HG03175 (cell line): Measurements from ENCODE around the gene OR10H5.
"Not testable (repeated sequence)": the region's sequence is repeated elsewhere in the genome, so short reads cannot be mapped to it uniquely, and the experiment has no call there.

Experiments
- ATAC-seq: cut with Tn5 transposase; IDR thresholded peaks from one replicate; pipeline ENCODE4 v1.9.1; 2021; ENCODE audit warnings: mild to moderate bottlenecking, moderate library complexity; ENCODE audit not compliant: unreplicated experiment

Gene OR10H5

GRCh38 chr19:15810335-15810734 is 22.9 kb downstream of the OR10H5 start:
- ATAC-seq, result no peak

DNA sequence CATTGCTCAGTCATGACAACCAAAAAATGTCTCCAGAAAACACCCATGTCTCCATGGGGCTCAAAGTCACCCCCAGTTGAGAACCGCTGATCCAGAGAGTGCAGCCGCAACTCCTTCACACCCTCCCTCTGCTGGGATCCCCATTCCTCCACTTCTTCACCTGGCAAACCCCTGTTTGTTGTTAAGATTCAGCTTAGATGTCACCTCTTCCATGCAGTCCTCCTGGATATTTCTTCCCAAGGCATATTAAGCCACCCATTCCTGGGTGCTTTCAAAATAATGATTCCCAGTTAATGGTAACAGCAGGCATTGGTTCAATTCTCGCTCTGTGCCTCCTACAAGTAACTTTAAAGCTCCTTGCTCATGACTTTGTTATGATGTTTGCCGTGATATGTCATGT is 24.0 kb downstream of the OR10H5 start:
- ATAC-seq, result no peak

GRCh38 chr19:15812060-15812722 is 24.7 kb downstream of the OR10H5 start:
- no peak for ATAC-seq

GRCh38 chr19:15813916-15814315 is 26.5 kb downstream of the OR10H5 start:
- no peak for ATAC-seq

- no peak for ATAC-seq
These were observed 27.8 kb downstream of the OR10H5 start, which contains the start of gene OR10H1 for GRCh38 chr19:15815306-15815705. Gene OR10H1 (minus strand): TSS chr19:15815664. CDS start chr19:15808037, 7,627 bp downstream.

GRCh38 chr19:15820646-15821045 is 33.2 kb downstream of the OR10H5 start:
- ATAC-seq, result no peak

DNA sequence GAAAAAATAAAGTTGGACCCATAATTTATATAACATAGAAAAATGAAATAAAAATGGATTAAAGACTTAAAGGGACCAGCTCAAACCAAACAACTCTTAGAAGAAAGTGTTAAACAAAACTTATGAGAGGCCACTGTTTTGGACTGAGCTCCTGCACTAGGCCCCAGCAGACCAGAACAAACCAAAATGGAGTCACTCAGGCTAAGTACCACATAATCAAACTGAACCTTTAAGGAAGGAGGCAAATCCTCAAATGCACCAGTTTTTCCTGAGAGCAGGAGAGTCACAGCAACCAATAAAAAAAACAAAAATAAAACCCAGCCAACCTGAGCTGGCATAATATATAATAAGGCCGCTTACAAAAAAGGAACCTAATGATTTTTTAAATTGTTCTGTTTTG is 38.3 kb downstream of the OR10H5 start:
- ATAC-seq, result no peak

GRCh38 chr19:15828121-15828610 is 40.7 kb downstream of the OR10H5 start:
- no peak for ATAC-seq

GRCh38 chr19:15828611-15829305 is 41.3 kb downstream of the OR10H5 start:
- not testable (repeated sequence) for ATAC-seq

DNA sequence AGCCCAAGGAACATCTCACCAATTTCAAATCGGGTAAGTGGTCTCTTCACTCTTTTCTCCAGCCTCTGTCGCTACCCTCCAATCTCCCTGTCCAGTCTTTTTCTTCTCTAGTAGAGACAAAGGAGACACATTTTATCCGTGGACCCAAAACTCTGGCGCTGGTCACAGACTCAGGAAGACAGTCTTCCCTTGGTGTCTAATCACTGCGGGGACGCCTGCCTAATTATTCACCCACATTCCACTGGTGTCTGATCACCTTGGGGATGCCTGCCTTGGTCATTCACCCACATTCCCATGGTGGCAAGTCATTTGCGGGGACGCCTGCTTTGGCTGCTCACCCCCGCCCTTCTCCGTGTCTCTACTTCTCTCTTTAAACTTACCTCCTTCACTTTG is 41.8 kb downstream of the OR10H5 start:
- ATAC-seq, result no peak

- no peak for ATAC-seq
These were observed 42.3 kb downstream of the OR10H5 start for GRCh38 chr19:15829786-15830185.

DNA sequence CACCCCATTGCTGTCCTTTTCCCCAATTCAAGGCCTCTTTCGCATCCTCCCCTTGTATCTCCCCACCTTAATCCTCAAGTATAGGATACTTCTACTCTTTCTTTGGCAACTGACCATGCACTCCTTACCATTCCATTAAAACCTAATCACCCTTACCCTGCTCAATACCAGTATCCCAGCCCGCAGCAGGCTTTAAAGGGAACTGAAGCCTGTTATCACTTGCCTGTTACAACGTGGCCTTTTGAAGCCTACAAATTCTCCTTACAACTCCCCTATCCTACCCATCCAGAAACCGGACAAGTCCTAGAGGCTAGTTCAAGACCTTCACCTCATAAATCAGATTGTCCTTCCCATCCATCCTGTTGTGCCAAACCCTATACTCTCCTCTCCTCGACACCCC is 44.2 kb downstream of the OR10H5 start:
- ATAC-seq, result no peak

DNA sequence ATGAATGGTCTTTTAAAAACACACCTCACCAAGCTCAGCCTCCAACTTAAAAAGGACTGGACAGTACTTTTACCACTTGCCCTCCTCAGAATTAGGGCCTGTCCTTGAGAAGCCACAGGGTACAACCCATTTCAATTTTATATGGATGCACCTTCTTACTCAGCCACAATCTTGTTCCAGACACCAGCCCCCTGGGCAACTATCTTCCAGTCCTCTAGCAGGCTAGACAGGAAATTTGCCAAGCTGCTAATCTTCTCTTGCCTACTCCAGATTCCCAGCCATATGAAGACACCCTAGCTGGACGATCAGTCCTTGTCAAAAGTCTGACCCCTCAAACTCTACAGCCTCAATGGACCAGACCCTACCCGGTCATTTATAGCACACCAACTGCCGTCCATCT is 46.8 kb downstream of the OR10H5 start:
- ATAC-seq, result not testable (repeated sequence)

GRCh38 chr19:15835565-15836329 is 48.3 kb downstream of the OR10H5 start:
- ATAC-seq, result not testable (repeated sequence)

DNA sequence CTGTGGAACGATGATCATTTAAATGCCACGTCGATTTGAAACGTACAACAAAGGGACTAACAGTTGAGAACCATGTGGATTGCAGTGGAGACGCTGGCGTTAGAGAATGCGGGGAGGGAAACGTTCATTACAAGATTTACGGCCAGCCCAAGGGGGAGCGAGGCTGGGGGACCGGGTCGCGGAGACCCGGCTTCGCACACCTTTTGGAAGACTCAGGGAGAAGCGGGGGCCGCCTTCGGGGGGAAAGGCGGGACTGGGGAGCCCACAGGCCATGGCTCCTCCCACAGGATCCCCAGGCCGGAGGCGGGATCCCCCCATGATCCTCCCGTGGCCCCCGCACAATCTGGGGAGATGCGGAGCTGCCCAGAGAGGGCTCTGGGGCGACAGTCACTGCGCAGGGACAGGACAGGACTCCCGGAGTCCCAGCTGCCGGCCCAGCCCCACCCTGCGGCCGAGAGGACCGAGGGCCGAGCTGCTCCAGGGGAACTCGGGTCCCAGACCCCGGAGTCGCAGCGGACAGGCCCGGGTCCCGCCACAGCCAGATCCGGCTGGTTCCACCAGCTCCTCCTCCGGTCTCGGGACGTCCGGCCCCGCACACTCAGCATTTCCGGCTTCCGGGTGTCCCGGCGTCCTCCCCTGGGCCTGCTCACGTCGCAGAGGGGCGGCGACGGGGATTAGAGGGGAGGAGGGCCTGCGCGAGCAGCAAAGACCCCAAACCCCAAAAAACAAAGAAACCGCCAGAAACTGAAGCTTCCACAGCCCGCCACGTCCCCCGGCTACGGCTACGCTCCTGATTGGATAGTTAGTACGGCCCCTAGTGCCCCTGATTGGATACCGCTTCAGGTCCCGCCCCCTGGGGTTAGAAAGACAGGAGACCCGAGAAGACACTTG is 49.1 kb downstream of the OR10H5 start:
- peak; percentile 95 for ATAC-seq

- no peak for ATAC-seq
These were observed 49.8 kb downstream of the OR10H5 start for GRCh38 chr19:15837221-15837731.

DNA sequence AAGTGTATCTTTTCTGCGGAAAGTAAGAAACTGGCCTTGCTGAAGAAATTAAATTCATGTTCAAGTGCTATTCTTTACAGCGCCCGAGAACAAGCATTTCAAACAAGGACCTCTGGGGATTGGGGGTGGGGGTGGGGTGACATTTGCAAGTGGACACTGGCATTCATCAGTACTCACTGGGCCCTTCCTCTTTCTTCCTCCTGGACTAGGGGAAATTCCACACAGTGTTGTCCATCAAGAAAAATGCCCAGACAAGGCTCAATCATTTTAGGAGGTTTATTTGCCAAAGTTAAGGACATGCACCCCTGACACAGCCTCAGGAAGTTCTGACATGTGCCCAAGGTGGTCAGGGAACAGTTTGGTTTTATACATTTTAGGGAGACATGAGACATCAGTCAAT is 50.9 kb downstream of the OR10H5 start:
- no peak for ATAC-seq

GRCh38 chr19:15839888-15840287 is 52.4 kb downstream of the OR10H5 start:
- ATAC-seq, result not testable (repeated sequence)

DNA sequence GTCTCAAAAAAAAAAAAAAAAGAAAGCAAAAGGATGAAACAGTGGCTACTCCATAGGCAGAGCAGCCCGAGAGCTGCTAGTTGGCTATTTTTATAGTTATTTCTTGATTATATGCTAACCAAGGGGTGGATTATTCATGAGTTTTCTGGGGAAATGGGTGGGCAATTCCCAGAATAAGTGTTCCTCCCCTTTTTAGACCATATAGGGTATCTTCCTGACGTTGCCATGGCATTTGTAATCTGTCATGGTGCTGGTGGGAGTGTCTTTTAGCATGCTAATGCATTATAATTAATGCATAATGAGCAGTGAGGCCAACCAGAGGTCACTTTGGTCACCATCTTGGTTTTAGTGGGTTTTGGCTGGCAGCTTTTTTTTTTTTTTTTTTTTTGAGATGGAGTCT is 53.4 kb downstream of the OR10H5 start:
- no peak for ATAC-seq

DNA sequence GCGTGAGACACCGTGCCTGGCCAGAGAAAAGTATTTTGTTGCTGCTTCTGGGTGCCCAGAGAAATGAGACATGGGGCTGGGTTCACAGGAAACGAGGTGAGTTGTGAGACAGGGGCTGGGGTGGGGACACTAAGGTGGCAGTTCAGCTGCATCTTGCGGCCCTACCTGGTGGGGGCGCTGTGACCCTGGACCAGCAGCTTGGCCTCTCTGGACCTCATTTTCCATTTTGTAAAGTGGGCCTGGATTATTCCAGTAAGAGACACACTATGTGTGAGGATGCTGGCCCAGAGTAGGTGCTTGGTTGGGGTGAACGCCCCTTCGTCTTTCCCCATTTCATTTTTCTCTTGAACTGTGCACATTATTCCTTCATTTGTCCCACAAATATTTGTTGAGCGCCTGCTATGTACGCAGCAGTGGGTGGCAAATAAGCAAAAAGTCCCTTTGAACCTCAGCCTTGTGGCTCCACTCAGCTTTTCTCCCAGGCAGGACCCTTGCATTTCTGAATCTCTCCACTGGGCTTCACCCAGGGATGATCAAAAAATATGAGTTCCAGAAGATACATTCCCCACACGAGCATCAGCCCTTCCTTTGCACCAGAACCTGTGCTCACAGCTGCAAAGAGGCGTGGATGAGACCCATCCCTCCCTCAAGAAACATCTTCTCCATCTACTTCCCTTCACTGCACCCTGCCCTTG is 54.6 kb downstream of the OR10H5 start:
- ATAC-seq, result no peak
